NB4 (cell line): ENCODE results near the gene UNC5C.

Experiments
- TF ChIP-seq, protein P1 (sequence below): IDR thresholded peaks from one replicate; pipeline ENCODE4 v1.5.1; 2012; ENCODE audit warnings: low read depth, low read length
- TF ChIP-seq, protein P2 (sequence below): IDR thresholded peaks from 2 replicates; pipeline ENCODE4 v1.6.1; 2011; ENCODE audit warnings: low read depth, low read length

DNA sequence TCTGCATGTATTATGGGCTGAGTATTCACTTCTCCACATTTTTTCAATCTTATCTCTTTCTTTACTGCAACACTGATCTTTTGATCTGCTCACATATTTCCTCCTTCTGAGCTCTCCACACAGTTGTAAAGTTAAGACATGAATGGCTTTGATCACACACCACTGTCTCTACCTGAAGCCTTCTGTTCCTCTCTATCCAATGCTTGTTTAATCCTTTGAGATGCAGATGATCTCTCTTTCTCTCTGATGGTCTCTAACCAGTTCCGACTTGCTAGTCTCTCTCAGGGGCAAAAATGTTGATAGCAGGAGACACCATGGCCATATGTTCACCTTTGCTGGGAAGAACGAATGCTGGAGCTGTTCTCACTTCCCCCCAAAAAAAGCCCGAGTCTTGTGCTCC lies 162.4 kb downstream of the UNC5C start:
- TF ChIP-seq, protein P1, sequence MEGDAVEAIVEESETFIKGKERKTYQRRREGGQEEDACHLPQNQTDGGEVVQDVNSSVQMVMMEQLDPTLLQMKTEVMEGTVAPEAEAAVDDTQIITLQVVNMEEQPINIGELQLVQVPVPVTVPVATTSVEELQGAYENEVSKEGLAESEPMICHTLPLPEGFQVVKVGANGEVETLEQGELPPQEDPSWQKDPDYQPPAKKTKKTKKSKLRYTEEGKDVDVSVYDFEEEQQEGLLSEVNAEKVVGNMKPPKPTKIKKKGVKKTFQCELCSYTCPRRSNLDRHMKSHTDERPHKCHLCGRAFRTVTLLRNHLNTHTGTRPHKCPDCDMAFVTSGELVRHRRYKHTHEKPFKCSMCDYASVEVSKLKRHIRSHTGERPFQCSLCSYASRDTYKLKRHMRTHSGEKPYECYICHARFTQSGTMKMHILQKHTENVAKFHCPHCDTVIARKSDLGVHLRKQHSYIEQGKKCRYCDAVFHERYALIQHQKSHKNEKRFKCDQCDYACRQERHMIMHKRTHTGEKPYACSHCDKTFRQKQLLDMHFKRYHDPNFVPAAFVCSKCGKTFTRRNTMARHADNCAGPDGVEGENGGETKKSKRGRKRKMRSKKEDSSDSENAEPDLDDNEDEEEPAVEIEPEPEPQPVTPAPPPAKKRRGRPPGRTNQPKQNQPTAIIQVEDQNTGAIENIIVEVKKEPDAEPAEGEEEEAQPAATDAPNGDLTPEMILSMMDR = no peak
- TF ChIP-seq, protein P2, sequence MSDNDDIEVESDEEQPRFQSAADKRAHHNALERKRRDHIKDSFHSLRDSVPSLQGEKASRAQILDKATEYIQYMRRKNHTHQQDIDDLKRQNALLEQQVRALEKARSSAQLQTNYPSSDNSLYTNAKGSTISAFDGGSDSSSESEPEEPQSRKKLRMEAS = no peak
